Subcutaneous adipose tissue (tissue), 4 donors: Measurements from ENCODE around the gene FXYD4. TPM values are rescaled to one million over a fixed set of nuclear protein-coding genes. Genes with fewer than 3 reads are reported as not detected.

Experiments
- CTCF ChIP-seq: fragments of 450-650 bp; IDR thresholded peaks from one replicate; pipeline ENCODE4 v1.5.1; 2016; ENCODE audit warnings: low read depth, mild to moderate bottlenecking, control low read depth, antibody characterized with exemption, moderate library complexity
- total RNA-seq, 4 donors: library from RNA; depleted of rRNA; stranded (reverse); fragments of >200 nt; gene quantifications; one replicate each; pipeline ENCODE4 v1.1.0, GENCODE V29; 2016

Gene FXYD4
- total RNA-seq, 4 donors from 2014 or later = not detected

GRCh38 chr10:43408710-43409384 is 37.4 kb downstream of the FXYD4 start, which contains the start of gene HNRNPF:
HNRNPF (minus strand) TSS chr10:43409186; CDS start chr10:43387884, 21,302 bp downstream.
- TF ChIP-seq CTCF = no peak

GRCh38 chr10:43409385-43410109 is 38.1 kb downstream of the FXYD4 start:
- TF ChIP-seq CTCF = no peak

GRCh38 chr10:43410345-43410744 is 38.9 kb downstream of the FXYD4 start:
- no peak for TF ChIP-seq CTCF

GRCh38 chr10:43411536-43411935 is 40.1 kb downstream of the FXYD4 start:
- no peak for TF ChIP-seq CTCF

- no peak for TF ChIP-seq CTCF
Measured at GRCh38 chr10:43415544-43415943, 44.1 kb downstream of the FXYD4 start.

- TF ChIP-seq CTCF = no peak
Measured at GRCh38 chr10:43417950-43418768, 46.7 kb downstream of the FXYD4 start.

- no peak for TF ChIP-seq CTCF
Measured at GRCh38 chr10:43419997-43420368, 48.5 kb downstream of the FXYD4 start.
